ENCODE results near the gene AK8.

DNA sequence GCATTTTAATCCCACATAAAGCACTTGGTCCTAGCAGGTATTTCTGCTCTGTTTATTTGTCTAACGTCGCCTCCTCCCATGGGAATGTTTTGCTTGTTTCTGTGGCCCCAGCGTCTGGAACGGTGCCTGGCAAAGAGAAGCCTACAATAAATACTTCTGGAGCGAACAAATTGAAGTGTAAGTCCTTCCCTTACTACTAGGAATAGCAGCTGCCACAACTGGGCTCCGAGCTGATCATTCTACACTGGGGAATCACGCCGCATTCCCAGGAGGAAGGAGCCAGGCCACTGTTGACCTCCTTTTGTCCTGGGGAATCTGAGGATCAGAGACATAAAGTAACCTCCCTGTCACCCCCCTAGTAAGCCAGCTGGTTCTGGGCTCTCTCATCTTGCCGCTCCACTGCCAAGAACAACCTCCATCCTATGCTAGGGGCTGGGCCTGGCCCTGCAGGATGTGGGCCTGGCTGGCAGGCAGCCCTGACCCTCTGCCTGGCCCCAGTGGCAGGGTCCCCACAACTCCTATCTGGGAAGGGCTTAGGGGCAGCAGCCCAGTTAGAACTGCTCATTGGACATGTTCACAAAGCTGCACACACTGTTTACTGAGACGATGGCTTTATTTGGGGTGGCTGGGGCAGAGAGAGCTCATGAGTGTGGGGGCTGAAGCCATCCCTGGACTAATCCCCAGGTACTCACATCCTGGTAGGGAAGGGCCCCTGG, 125.0 kb downstream of the AK8 start:
- no peak for TF ChIP-seq POLR2AphosphoS5 (IDR thresholded peaks at IDR 0.05)
- TF ChIP-seq CTCF (IDR thresholded peaks at IDR 0.05), result no peak
- TF ChIP-seq POLR2A (IDR thresholded peaks at IDR 0.05), result no peak
- TF ChIP-seq EP300 (IDR thresholded peaks at IDR 0.05), result no peak
